ENCODE measurements around the gene SMIM41. TPM values are rescaled to one million over a fixed set of nuclear protein-coding genes. Genes with fewer than 3 reads are reported as not detected.

SMIM41 gene
- total and polyA plus RNA-seq, 2 donors (not counting 1 experiment from before 2014, with no cell fraction given): 2.0 to 4.8 TPM

- peak; percentile 96 to 97 for DNase-seq (ENCODE audit: low read depth in 2 of 2)
- Histone ChIP-seq H3K27me3 (ENCODE audit: control insufficient read depth, insufficient read depth, low read length) (no peaks in the 10 kb centered on the region), H3K9me3 (ENCODE audit: control insufficient read depth, insufficient read depth, low read depth, low read length) (no peaks in the 10 kb centered on the region), H3K27ac (ENCODE audit: insufficient read depth, low read length) (peak within 1 kb of the TSS; percentile 99), H3K36me3 (ENCODE audit: control insufficient read depth, insufficient read depth, low read length) (peaks cover 6% of the 10 kb centered on the region), H3K79me2 (ENCODE audit: control insufficient read depth, insufficient read depth, low read length) (peaks cover 46% of the 10 kb centered on the region), H3K4me1 (ENCODE audit: control insufficient read depth, extremely low read depth, insufficient read depth, low read length) (peaks cover 24% of the 10 kb centered on the region), H3K4me3 (replicated peaks in 1 of 4; ENCODE audit: control extremely low read depth in 1 of 4, insufficient read depth in 1 of 4, low read depth in 3 of 4, low read length in 4 of 4) (peak within 1 kb of the TSS; percentile 74 to 83 (median 79)), H3K4me2 (ENCODE audit: extremely low read depth, insufficient read depth, low read length) (peak within 1 kb of the TSS; percentile 87), H2AFZ (ENCODE audit: low read length) (peak within 1 kb of the TSS; percentile 93), H3K9ac (ENCODE audit: insufficient read depth, low read length) (peak within 1 kb of the TSS; percentile 96), H4K20me1 (ENCODE audit: control insufficient read depth, extremely low read depth, insufficient read depth, low read length) (no peaks in the 10 kb centered on the region)
- TF ChIP-seq CTCF (conservative IDR thresholded peaks at IDR 0.05 in 1 of 2, IDR thresholded peaks at IDR 0.05 in 1 of 2; ENCODE audit: low read depth in 1 of 2, low read length in 2 of 2) (peak; percentile 50 to 70), EZH2 (IDR thresholded peaks at IDR 0.05; ENCODE audit: low read length, missing control alignments) (no peak)
Measured at GRCh38 chr12:52069327-52070184, 9.9 kb upstream of the SMIM41 start, which contains the start of gene ATG101. Gene ATG101 (plus strand): TSS chr12:52069978. CDS start chr12:52073651, 3,673 bp downstream.

GRCh38 chr12:52070185-52070925, 9.1 kb upstream of the SMIM41 start:
- H3K4me2 ChIP-seq (ENCODE audit: extremely low read depth, insufficient read depth, low read length): peak overlapping the region; percentile 68
- peak overlapping the region; percentile 99 for H3K27ac ChIP-seq (ENCODE audit: insufficient read depth, low read length)
- H3K4me1 ChIP-seq (ENCODE audit: control insufficient read depth, extremely low read depth, insufficient read depth, low read length): peaks cover 28% of the 10 kb centered on the region
- H3K79me2 ChIP-seq (ENCODE audit: control insufficient read depth, insufficient read depth, low read length): peaks cover 53% of the 10 kb centered on the region
- no peaks in the 10 kb centered on the region for H4K20me1 ChIP-seq (ENCODE audit: control insufficient read depth, extremely low read depth, insufficient read depth, low read length)
- no peaks in the 10 kb centered on the region for H3K27me3 ChIP-seq (ENCODE audit: control insufficient read depth, insufficient read depth, low read length)
- no peak overlapping the region for H2AFZ ChIP-seq (ENCODE audit: low read length)
- no peaks in the 10 kb centered on the region for H3K9me3 ChIP-seq (ENCODE audit: control insufficient read depth, insufficient read depth, low read depth, low read length)
- H3K36me3 ChIP-seq (ENCODE audit: control insufficient read depth, insufficient read depth, low read length): peaks cover 8% of the 10 kb centered on the region
- H3K4me3 ChIP-seq (replicated peaks in 1 of 4; ENCODE audit: control extremely low read depth in 1 of 4, insufficient read depth in 1 of 4, low read depth in 3 of 4, low read length in 4 of 4): peak overlapping the region; percentile 74 to 83 (median 79)
- H3K9ac ChIP-seq (ENCODE audit: insufficient read depth, low read length): peak overlapping the region; percentile 96
- no peak for DNase-seq (ENCODE audit: low read depth in 2 of 2)
- TF ChIP-seq CTCF (conservative IDR thresholded peaks at IDR 0.05 in 1 of 2, IDR thresholded peaks at IDR 0.05 in 1 of 2; ENCODE audit: low read depth in 1 of 2, low read length in 2 of 2) (no peak), EZH2 (IDR thresholded peaks at IDR 0.05; ENCODE audit: low read length, missing control alignments) (no peak)
